HG03460 (cell line): ENCODE measurements around the gene LETMD1.

Experiments
- ATAC-seq: cut with Tn5 transposase; IDR thresholded peaks from one replicate; pipeline ENCODE4 v1.9.1; 2021; ENCODE audit not compliant: unreplicated experiment

LETMD1 gene

DNA sequence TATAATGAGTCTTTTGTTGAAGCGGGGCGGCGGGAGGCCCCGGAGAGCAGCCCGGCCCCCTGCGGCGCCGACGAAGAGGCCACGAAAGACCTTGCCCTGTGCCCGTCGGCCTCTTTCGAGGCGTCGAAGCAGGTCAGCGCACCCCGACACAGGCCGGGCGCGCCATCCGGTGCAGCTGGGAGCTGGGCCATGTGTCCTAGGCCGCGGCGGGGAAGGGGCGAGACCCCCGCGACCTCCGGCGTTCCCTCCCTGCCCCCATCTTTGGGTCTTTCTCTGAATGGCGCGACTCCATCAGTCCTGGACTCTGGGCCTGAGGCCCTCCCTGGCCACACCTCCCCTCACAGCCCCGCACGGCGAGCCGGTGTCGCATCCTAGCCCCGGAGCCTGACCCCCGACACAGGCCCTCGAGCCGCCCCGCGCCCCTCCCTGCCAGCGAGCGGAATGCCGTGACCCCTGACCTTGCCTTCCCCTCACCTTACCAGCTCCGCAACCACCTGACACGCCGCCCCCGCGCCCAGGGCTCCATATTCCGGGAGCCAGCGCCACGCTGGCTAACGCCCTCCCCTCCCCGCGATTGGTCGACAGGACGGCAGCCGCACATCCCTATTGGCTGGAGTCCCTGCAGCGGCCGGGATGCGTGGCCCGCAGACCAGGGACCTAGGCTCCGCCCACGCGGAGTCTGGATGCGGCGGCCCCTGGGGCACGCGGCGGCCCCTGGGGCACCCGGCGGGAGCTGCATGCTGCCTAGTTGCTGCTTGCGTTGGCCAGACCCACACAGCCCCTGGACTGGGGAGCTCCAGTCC lies 22.1 kb upstream of the LETMD1 start, which contains the start of gene SLC11A2:
Gene SLC11A2, minus strand, starts transcription at position 549 of the 803 bp plus-strand sequence. CDS start 15,656 bp downstream, outside the sequence.
- peak; percentile 93 for ATAC-seq

DNA sequence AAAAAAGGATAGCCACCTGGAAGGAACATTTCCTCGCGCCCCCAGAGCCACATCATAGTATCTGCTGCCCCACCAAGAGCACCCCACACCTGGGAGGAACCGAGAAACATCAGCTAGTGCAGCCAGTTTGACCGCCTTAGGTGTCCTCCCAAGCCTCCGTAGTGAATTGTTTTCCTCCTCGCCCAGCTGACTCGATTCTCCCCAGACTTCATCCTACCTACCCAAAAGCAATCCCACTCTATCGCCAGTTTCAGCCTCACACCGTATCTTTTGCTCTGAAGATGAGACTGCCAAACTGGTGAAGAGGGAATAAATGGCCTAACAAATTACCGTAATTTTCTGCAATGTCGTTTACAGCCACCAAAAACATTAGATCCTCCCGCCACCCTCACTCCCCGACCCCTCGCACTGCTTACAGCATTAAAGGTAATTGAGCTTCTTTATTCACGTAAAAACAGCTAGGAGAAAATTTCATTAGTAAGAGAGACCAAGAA lies 20.7 kb upstream of the LETMD1 start:
- ATAC-seq = no peak

DNA sequence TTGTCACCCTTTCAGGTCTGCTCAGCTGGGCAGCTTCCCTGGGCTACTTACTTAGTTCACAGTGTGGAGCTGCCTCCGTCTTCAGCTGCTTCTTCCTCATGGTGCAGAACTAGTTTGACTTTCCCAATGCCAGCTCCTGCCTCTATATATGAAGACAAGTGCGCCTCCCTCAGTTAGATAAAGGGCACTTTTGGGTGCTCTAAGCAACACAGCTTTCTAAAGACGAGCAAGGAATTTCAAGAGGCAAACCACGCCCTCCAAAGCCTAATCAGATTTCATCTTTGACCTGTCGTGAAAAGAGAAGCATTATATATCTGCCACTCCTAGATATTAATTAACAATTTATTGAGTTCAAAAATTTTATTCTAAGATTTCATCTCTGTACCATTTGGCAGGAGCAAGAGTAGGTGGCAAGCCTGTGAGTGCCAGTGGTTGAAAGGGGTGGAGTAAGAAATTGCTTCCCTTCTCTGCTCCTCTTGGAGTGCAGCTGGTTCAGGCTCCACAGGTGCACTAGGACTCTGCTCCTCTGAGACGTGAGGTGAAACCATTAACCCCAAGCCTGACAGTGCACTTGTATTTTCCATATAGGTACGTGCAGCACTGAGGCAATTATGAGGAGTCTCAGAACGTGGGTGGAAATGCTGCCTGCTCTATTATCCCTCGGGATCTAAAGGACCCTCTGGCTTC lies 19.9 kb upstream of the LETMD1 start:
- ATAC-seq = no peak

- ATAC-seq = no peak
These were observed 19.3 kb upstream of the LETMD1 start for GRCh38 chr12:51028813-51029150.

DNA sequence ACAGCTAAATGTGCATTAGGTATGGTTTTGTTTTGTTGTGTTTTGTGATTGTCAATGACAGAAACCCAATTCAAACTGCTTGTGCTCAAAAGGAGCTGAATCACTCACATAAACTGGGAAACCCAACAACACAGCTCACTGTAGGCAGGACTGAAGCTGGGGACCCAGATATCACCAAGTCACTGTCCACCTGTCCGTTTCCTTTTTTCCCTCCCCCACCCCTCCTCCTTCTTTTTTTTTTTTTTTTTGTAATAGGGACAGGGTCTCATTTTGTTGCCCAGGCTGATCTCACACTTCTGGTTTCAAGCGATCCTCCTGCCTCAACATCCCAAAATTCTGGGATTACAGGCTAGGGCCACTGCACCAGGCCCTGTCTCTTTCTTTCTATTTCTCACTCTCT lies 15.1 kb upstream of the LETMD1 start:
- ATAC-seq = no peak

- ATAC-seq = no peak
These were observed 14.6 kb upstream of the LETMD1 start for GRCh38 chr12:51033457-51034089.

DNA sequence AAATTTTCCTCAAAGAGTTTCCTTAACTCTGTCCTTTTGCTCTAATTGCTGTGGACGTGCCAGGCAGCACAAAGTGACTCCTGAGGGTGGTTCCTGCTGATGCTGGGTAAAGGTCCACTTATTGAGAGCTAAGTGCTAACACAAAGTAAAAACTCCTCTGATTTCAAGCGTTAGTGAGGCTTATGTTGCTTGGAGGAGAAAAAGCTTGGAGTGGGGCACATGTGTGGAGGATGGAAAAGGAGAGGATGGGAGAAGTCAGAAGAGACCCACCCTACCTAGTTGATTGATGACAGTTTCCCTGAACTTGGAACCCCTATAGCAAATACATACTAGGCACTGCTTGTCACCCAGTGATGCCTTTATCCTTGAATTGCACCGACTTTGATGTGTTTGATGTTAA lies 11.8 kb upstream of the LETMD1 start:
- no peak for ATAC-seq

GRCh38 chr12:51048661-51049251 lies 629 bp downstream of the LETMD1 start:
- no peak for ATAC-seq

- no peak for ATAC-seq
These were observed 1.4 kb downstream of the LETMD1 start for GRCh38 chr12:51049525-51049924.

DNA sequence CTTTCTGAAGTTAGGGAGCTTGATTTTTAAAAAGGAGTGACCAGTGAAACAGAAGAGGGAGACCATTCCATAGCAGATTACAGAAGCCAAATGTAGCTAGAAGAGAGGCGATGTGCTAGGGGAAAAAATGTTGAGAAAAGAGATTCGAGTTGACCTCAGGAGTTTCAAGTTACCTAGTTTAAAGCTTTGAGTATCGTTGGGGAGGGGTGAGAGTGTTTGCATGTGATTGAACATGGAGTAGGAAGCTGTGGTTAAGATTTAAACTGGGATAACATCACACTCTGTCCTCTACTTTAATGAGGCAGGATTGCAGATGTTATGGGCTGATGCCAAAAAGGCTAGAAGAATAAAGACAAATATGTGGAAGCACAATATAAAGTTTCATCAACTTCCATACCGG lies 3.7 kb downstream of the LETMD1 start:
- ATAC-seq = no peak

DNA sequence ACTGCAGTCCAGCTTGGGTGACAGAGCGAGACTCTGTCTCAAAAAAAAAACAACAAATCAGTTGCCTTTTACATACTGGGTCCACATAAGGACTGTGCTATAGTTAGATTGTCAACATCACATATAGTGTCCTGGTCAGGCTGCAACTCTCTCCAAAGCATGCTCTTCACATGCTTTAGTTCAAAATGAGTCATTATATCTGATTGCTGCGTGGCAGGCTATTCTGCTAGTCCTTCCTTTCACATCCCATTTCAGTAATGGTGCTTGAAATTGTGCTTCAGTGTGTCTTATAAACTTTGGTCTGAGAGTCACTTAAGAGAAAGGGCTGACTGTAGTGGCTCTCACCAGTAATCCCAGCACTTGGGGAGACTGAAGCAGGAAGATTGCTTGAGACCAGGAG lies 6.9 kb downstream of the LETMD1 start:
- ATAC-seq = no peak

GRCh38 chr12:51056242-51056641 lies 8.1 kb downstream of the LETMD1 start:
- ATAC-seq = no peak

DNA sequence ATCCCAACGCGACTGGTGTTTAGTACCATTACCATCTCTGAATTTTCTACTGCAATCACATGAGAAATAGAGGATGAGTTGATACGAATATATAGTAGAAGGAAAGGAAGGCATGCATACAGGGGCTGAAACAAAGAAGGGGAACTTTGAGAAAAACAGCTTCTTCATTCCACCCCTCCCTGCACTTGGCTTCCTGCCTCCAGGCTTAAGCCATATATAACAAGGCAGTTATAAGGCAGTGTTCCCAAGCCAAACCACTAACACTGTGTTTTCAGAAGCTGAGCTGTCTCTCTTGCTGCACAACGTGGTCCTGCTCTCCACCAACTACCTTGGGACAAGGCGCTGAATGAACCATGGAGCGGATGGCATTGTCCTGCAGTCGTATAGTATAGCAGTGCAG lies 11.0 kb downstream of the LETMD1 start:
- no peak for ATAC-seq

- ATAC-seq = no peak
These were observed 14.7 kb downstream of the LETMD1 start for GRCh38 chr12:51062631-51063397.

DNA sequence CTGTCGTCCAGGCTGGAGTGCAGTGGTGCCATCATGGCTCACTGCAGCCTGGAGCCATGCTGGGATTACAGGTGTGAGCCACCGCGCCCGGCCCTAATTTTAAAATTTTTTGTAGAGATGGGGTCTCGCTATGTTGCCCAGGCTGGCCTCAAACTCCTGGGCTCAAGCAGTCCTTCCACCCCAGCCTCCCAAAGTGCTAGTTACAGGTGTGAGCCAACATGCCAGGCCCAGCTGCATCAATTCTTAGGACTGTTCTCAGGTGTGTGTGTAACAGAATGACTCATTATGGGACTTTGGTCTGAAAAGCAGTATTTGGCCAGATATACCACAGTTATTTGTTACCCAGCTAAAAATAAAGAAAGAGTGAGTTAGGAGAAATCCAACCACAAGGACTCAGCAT lies 17.4 kb downstream of the LETMD1 start:
- ATAC-seq = no peak

DNA sequence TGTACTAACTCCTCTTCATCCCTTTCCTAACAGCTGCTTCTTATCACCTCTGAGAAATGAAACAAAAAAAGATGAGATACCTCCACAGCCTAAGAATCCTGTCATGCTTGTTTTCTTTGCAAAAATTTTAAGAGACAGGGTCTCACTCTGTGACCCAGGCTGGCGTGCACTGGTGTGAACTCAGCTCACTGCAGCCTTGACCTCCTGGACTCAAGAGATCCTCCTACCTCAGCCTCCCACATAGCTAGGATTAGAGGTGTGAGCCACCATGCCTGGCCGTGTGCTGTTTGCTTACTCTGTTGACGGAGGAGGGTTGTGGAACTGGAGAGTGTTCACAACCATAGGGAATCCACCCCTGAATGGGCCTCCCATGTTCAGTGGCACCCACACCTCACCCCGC lies 19.1 kb downstream of the LETMD1 start:
- no peak for ATAC-seq

DNA sequence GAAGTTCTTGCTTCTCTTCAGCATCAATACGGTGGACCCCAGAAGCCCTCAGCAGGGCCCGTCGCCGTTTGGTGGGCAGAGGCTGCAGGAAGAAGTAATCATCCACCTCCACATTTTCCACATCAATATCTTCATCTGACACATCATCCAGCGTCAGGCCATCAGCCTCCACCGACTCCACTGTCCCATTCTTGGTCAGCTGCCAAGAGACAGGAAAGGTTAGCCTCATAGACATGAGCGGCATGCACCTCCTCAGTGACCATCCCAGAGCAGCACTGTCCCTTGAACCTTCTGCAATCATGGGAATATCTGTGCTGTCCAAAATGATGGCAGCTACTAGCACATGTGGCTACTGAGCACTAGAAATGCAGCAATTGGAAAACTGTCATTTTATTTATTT lies 19.6 kb downstream of the LETMD1 start:
- no peak for ATAC-seq

DNA sequence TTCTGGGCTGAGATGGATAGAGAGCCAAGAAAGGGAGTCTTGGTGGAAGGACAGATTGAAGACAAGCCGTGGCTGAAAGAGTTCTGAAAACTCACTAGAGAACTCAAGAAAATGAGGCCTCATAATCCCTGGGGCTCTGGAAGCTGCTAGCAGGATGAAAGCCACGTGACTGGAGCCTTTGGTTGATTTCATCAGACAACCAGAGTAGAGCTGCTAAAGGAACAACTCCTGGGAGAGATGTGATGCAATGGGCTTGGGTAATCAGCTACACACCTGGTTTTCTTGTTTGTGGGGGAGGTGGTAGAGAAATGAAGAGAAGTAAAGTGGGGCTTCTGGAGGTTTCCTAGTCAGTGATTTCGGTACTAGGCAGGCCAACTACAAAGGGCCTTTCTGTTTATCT lies 21.9 kb downstream of the LETMD1 start:
- ATAC-seq = no peak

DNA sequence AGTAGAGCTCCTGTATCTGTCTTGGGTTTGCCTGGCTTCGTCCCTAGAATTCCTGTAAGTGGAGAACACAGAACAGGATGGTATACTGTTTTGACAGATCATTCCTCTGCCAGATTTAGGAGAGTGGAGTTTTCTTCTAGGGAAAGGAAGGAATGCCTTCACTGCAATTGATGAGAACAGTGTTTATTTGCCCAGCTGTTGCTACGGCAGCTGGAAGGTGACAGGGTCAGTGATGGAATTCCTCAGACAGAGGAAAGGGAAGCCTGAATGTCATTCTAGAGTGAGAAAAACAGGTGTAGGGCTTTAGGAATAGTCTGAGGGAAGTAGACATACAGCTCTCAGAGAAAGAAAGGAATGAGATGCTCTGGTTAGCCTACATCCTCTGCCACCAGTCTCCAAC lies 23.5 kb downstream of the LETMD1 start:
- no peak for ATAC-seq

GRCh38 chr12:51075390-51075789 lies 27.3 kb downstream of the LETMD1 start:
- no peak for ATAC-seq
